Gastroesophageal sphincter (tissue), 4 donors: ENCODE results near the gene KRTAP10-5. TPM values are rescaled to one million over a fixed set of nuclear protein-coding genes. Genes with fewer than 3 reads are reported as not detected.

Experiments
- ATAC-seq: fragments of 150-250 bp; one replicate; pipeline ENCODE4 v1.9.1; 2016; ENCODE audit warnings: mild to moderate bottlenecking, moderate library complexity
- H3K27ac ChIP-seq, 4 donors: fragments of 200-600 bp; sonication (generic) in 3 of 4; 1 replicate in 3 of 4; 2 replicates in 1 of 4; pipeline ENCODE4 v1.5.1; 2016 to 2019
- H3K27me3 ChIP-seq: fragments of 200-600 bp; sonication (generic); one replicate; pipeline ENCODE4 v1.5.1; 2019
- H3K36me3 ChIP-seq, 2 donors: fragments of 200-600 bp; sonication (generic); one replicate each; pipeline ENCODE4 v1.5.1; 2019; ENCODE audit warnings: control low read depth in 1 of 2
- H3K4me1 ChIP-seq, 3 donors: fragments of 200-600 bp; sonication (generic); 1 replicate in 2 of 3; 2 replicates in 1 of 3; pipeline ENCODE4 v1.5.1; 2016 to 2019; ENCODE audit warnings: control low read depth in 2 of 3
- H3K4me3 ChIP-seq, 2 donors: fragments of 200-600 bp; sonication (generic); one replicate each; pipeline ENCODE4 v1.5.1; 2019; ENCODE audit warnings: mild to moderate bottlenecking in 1 of 2, moderate library complexity in 1 of 2
- H3K9me3 ChIP-seq, 3 donors: fragments of 200-600 bp; sonication (generic); one replicate each; pipeline ENCODE4 v1.5.1; 2017 to 2019; ENCODE audit warnings: control low read depth in 2 of 3
- CTCF ChIP-seq, 4 experiments: fragments of 200-600 bp in 2 of 4; fragments of 450-650 bp in 2 of 4; sonication (generic) in 1 of 4; IDR thresholded peaks; one replicate each; pipeline ENCODE4 v1.5.1; 2017 to 2019; ENCODE audit warnings: antibody characterized with exemption in 4 of 4, mild to moderate bottlenecking in 2 of 4, moderate library complexity in 2 of 4
- EP300 ChIP-seq: sonication (generic); formaldehyde crosslinking; IDR thresholded peaks from one replicate; pipeline ENCODE4 v1.6.1; 2017; ENCODE audit warnings: antibody characterized with exemption, mild to moderate bottlenecking
- POLR2A ChIP-seq, 2 donors: fragments of 450-650 bp; IDR thresholded peaks; one replicate each; pipeline ENCODE4 v1.6.1; 2017; ENCODE audit warnings: antibody characterized with exemption in 2 of 2, mild to moderate bottlenecking in 2 of 2, moderate library complexity in 1 of 2
- POLR2AphosphoS5 ChIP-seq: sonication (generic); formaldehyde crosslinking; IDR thresholded peaks from one replicate; pipeline ENCODE4 v1.6.1; 2017; ENCODE audit warnings: antibody characterized with exemption
- WGBS, 2 donors: methylation state at CpG; one replicate each; pipeline ENCODE4 v1.1.5; 2018; ENCODE audit warnings: low coverage in 1 of 2; 5-methylcytosine and 5-hydroxymethylcytosine counted together
- total RNA-seq, 4 donors: library from RNA; depleted of rRNA; stranded (reverse); fragments of >200 nt; gene quantifications; one replicate each; pipeline ENCODE4 v1.1.0, GENCODE V29; 2016

KRTAP10-5 gene
- total RNA-seq, 4 donors from 2014 or later = not detected

- no peak for ATAC-seq
- TF ChIP-seq CTCF (IDR thresholded peaks at IDR 0.05) (no peak), EP300 (no peak), POLR2A (IDR thresholded peaks at IDR 0.05) (no peak), POLR2AphosphoS5 (no peak)
These were observed 45.4 kb upstream of the KRTAP10-5 start for GRCh38 chr21:44625756-44626155.

GRCh38 chr21:44623575-44623974 is 43.2 kb upstream of the KRTAP10-5 start:
- Histone ChIP-seq H3K27me3 (peaks cover 27% of the 10 kb centered on the region), H3K9me3 (peaks cover 0 to 46% (median 0%) of the 10 kb centered on the region in 3 donors), H3K27ac (no peak overlapping the region), H3K36me3 (no peaks in the 10 kb centered on the region), H3K4me1 (no peaks in the 10 kb centered on the region), H3K4me3 (no peak overlapping the region)
- TF ChIP-seq POLR2A (IDR thresholded peaks at IDR 0.05) (no peak), POLR2AphosphoS5 (no peak), CTCF (IDR thresholded peaks at IDR 0.05) (no peak), EP300 (no peak)
- ATAC-seq = no peak

More at GRCh38 chr21:44625756-44626155, 45.4 kb upstream of the KRTAP10-5 start:
- H3K27ac ChIP-seq = no peak overlapping the region
- no peak overlapping the region for H3K4me3 ChIP-seq
- H3K36me3 ChIP-seq = no peaks in the 10 kb centered on the region
- 70 to 79% methylated on average over 5 to 6 of the region's 7 CpGs for WGBS, 2 donors
- H3K4me1 ChIP-seq = no peaks in the 10 kb centered on the region
- H3K27me3 ChIP-seq = peaks cover 39% of the 10 kb centered on the region
- peaks cover 0 to 48% (median 0%) of the 10 kb centered on the region in 3 donors for H3K9me3 ChIP-seq

- no peak for ATAC-seq
- TF ChIP-seq EP300 (no peak), POLR2AphosphoS5 (no peak), POLR2A (IDR thresholded peaks at IDR 0.05) (no peak), CTCF (IDR thresholded peaks at IDR 0.05) (no peak)
- Histone ChIP-seq H3K36me3 (no peaks in the 10 kb centered on the region), H3K9me3 (peaks cover 0 to 43% (median 0%) of the 10 kb centered on the region in 3 donors), H3K4me3 (no peak overlapping the region), H3K27ac (no peak overlapping the region), H3K4me1 (no peaks in the 10 kb centered on the region), H3K27me3 (peaks cover 28% of the 10 kb centered on the region)
- WGBS, 2 donors = 83 to 88% methylated on average over 6 of the region's 6 CpGs
These were observed 39.5 kb upstream of the KRTAP10-5 start for GRCh38 chr21:44619886-44620285.

- no peaks in the 10 kb centered on the region for H3K36me3 ChIP-seq
- H3K9me3 ChIP-seq = peaks cover 0 to 34% (median 0%) of the 10 kb centered on the region in 3 donors
- no peaks in the 10 kb centered on the region for H3K4me1 ChIP-seq
- peaks cover 38% of the 10 kb centered on the region for H3K27me3 ChIP-seq
- no peak for ATAC-seq
- TF ChIP-seq POLR2AphosphoS5 = no peak
- no peak for TF ChIP-seq CTCF (IDR thresholded peaks at IDR 0.05)
- TF ChIP-seq POLR2A (IDR thresholded peaks at IDR 0.05) = no peak
- no peak for TF ChIP-seq EP300
- H3K4me3 ChIP-seq = no peak overlapping the region
- H3K27ac ChIP-seq = no peak overlapping the region
- WGBS, 2 donors = 40 to 52% methylated on average over 2 to 3 of the region's 3 CpGs
These were observed 38.5 kb upstream of the KRTAP10-5 start for GRCh38 chr21:44618909-44619308.

- Histone ChIP-seq H3K4me1 (no peaks in the 10 kb centered on the region), H3K36me3 (no peaks in the 10 kb centered on the region), H3K27ac (no peak overlapping the region), H3K9me3 (peaks cover 0 to 30% (median 0%) of the 10 kb centered on the region in 3 donors), H3K4me3 (no peak overlapping the region), H3K27me3 (peaks cover 42% of the 10 kb centered on the region)
- WGBS, 2 donors = 8% methylated on average over 3 of the region's 4 CpGs; no CpG with 5 or more reads in 1 of the 2 donors
- no peak for TF ChIP-seq CTCF (IDR thresholded peaks at IDR 0.05)
- TF ChIP-seq EP300 = no peak
- TF ChIP-seq POLR2A (IDR thresholded peaks at IDR 0.05) = no peak
- TF ChIP-seq POLR2AphosphoS5 = no peak
- peak; percentile 31 for ATAC-seq
These were observed 38.1 kb upstream of the KRTAP10-5 start for GRCh38 chr21:44618504-44618903.
